COLO668 (cell line): ENCODE measurements around the gene APOBR.
"Not testable (repeated sequence)": the region's sequence is repeated elsewhere in the genome, so short reads cannot be mapped to it uniquely, and the experiment has no call there.

ENCODE experiments used
- DNase-seq: peaks from one replicate; lab custom pipeline; 2025; ENCODE audit not compliant: unreplicated experiment; lab: John Stamatoyannopoulos, UW

Gene APOBR

DNA sequence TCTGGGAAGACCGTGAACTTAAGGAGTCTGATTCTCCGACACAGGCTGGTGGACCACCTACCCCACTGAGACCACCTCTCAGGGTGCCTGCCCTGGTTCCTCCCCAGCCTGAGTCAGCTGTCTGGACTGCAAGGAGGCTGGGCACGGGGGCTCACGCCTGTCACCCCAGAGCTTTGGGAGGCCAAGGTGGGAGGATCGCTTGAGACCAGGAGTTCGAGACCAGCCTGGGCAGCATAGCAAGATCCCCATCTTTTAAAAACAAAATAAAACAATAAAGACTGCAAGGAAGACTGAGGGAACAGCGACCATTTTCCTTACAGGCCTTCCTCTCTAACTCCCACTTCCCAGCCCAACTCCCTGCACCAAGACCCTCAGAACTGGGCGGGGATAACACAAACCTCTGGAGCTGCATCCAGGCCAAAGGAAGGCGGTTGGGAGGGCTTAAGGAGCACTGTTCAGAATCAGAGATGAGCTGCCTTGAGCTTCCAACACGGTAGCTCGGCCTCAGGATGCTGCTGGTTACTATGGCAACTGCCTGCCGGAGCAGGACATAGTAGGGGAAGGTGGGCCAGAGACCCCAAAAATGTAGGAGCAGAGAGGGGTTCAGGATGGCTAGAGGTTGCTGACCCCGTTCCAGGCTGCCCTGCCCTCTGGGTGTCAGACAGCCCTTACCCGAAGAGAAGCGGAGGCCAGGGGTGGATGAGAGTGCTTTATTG, 4.4 kb downstream of the APOBR start:
- DNase-seq = no peak

DNA sequence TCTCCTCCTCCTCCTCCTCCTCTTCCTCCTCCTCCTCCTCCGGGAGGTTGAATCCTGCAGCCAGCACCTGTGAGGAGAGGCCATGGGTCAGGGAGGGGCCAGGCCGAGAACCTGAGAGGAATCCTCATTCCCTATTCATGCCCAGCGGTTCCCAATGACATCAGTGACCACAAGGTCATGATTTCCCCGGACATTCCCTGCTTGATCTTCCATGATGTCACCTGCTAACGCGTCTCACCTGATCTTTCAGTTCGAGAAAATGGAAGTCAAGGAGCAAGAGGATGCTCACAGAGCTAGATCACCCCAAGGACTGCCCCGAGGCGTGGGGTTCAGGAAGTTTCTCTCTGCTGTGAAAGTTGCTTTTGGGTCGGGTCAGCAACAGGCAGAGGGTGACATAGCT, 5.4 kb downstream of the APOBR start:
- DNase-seq = no peak

DNA sequence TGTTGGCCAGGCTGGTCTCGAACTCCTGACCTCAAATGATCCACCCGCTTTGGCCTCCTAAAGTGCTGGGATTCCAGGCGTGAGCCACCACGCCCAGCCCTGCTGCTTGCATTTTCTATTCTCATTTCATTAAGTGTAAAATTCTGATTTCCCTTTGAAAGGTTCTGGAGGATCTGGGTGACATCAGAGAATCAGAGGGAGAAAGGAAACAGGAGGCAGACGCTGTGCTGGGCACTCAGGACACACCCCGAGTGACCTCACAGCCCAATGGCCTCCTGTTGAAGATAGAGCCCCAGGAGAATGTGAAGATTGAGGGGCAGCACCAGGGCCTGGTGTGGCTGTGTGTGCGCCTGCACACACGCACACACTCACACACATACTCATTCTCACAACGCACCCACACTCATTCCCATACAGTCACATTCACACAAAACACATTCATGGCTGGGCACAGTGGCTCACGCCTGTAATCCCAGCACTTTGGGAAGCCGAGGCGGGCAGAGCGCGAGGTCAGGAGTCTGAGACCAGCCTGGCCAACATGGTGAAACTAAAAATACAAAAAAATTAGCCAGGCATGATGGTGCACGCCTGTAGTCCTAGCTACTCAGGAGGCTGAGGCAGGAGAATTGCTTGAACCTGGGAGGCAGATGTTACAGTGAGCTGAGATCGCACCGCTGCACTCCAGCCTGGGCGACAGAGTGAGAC, 6.2 kb downstream of the APOBR start:
- DNase-seq = not testable (repeated sequence)

DNA sequence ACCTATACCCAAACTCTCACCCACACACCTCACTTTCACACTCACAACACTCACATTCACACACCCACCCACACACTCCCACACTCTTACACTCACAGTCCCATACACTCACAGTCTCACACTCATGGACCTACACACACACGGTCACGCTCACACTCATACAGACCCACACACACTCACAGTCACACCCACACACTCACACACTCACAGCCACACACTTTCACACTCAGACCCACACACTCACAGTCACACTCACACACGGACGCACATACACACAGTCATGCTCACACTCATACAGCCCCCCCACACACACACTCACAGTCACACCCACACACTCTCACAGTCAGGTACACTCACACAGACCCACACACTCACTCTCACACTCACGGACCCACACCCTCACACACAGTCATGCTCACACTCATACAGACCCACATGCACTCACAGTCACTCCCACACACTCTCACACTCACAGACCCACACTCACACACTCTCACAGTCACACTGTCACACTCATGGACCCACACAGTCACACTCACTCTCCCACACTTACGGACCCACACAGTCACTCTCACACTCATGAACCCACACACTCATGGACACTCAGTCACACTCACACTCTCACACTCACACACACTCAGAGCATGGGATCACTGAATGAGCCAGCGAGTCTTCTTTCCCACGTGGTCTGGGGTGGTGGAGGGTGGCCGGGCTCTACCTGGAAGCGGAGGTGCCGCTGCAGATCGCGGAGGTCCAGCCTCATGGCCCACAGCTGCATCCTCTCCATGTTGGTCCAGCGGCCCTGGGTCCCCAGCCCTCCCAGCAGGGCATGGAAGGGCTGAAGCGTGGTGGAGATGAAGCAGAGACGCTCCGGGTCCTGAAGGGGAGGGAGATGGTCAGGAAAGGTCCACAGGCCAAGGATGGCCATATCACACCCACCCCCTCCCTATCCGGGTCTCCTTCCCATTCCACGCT, 7.1 kb downstream of the APOBR start:
- DNase-seq = no peak

DNA sequence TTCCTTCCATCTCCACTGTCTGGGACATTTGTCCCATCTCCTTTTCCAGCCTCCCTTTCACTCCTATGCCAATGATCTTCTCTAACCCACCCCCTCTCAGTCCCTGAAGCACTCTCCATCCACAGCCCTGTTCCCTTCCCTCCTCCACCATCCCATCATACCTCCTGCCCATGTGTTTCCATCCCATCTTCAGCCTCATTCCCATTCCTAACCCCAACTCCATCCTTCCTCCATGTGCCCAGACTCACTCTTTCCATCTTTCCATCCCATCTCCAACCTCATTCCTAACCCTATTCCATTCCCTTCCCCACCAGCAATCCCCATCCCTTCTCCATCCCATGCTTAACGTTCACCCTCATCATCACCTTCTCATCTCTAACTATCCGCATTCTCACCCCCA, 7.8 kb downstream of the APOBR start:
- DNase-seq = no peak

DNA sequence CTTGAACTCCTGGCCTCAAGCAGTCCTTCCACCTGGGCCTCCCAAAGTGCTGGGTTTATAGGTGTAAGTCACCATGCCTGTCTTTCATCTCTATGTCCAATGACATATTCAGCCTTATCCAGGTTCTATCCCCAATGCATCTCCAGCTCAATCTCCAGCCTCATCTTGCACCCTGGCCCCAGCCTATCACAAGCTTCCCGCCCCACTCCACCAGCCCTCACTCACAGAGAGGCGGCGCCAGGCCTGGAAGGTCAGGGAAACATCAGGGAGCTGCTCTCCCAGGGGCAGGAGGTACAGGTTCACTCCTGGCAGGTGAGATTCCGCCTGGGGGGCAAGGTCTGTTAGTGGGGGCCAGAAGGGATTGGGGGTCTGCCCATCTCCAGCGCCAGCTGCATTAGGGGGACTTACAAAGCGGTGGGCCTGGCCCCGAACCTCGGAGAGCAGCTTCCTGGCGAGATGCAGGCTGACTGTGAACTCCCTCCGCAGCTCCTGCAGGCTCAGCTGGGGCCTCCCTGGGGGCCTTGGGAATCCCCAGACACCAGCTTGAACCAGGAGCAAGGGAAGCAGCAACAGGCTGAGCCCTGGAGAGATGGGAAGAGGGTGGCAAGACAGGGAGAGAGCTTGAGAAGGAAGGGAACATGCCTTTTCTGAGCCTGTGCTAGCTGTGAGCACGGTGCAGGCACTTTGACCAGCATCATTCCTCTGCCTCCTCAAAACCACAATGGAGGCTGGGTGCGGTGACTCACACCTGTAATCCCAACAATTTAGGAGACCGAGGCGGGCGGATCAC, 9.2 kb downstream of the APOBR start:
- DNase-seq = no peak

DNA sequence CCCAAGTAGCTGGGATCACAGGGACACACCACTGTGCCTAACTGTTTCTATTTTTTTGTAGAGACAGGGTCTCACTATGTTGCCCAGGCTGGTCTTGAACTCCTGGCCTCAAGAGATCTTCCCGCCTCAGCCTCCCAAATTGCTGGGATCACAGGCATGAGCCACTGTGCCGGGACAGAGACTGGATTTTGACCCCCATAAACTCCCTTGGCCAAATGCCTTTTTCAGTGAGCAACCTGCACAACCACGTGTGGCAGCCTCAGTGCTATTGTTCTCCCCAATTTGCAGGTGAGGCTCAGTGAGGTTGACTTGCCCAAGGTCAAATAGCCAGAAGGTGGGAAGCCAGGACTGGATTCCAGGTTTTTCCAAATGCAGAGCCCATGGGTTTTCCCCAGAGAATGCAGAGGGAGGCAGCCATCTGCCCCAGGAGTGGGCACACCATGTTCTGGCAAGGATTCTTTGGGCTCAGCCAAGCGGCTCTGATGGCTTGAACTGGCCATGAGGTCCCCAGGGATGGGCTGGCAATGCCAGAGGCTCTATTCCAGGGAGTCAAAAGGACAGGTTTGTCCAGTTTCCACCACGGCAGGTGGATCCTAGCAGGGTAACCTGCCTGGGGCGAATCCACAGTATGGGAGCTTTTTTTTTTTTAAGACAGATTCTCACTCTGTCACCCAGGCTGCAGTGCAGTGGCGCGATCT, 10.4 kb downstream of the APOBR start:
- peak; percentile 23 for DNase-seq

DNA sequence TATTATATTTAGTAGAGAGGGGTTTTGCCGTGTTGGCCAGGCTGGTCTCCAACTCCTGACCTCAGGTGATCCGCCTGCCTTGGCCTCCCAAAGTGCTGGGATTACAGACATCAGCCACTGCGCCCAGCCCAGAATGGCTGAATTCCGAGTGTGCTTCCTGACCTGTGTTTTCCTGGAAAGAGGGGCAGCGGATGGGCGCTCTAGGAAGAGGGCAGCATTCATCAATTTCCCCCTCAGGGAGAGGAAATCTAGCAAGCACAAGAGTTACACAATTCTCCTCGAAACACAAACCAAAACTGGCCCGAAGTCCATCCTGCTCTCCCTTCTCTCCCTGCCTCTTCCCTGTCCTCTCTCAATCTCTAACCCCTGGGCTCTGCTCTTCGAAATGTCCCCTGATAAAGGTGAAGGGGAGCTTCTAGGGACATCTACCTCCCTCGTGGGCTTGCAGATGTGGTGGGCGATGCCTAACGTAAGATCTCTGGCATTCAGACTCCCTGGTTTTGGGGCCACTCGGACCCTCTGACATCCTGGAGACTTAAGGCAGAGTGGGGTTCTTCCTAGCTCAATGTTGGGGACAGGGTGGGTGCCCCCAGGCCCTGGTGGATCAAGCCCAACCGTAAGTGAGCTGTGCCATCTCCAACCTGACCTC, 11.2 kb downstream of the APOBR start:
- DNase-seq = no peak

DNA sequence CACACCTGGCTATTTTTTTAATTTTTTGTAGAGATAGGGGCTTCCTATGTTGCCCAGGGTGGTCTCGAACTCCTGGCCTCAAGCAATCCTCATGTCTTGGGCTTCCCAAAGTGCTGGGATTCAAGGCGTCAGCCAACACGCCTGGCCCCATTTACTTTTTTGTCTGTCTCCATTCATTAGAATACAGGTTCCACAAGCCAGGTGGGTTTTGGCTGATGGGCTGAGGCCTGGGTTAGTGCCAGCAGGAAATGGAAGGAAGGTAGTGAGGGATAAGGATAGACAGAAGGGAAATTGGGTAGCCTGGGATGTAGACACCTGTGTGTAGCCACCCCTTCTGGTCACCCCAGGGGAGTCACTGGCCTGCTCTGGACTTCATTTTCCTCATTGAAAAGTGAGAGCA, 16.6 kb downstream of the APOBR start:
- no peak for DNase-seq

DNA sequence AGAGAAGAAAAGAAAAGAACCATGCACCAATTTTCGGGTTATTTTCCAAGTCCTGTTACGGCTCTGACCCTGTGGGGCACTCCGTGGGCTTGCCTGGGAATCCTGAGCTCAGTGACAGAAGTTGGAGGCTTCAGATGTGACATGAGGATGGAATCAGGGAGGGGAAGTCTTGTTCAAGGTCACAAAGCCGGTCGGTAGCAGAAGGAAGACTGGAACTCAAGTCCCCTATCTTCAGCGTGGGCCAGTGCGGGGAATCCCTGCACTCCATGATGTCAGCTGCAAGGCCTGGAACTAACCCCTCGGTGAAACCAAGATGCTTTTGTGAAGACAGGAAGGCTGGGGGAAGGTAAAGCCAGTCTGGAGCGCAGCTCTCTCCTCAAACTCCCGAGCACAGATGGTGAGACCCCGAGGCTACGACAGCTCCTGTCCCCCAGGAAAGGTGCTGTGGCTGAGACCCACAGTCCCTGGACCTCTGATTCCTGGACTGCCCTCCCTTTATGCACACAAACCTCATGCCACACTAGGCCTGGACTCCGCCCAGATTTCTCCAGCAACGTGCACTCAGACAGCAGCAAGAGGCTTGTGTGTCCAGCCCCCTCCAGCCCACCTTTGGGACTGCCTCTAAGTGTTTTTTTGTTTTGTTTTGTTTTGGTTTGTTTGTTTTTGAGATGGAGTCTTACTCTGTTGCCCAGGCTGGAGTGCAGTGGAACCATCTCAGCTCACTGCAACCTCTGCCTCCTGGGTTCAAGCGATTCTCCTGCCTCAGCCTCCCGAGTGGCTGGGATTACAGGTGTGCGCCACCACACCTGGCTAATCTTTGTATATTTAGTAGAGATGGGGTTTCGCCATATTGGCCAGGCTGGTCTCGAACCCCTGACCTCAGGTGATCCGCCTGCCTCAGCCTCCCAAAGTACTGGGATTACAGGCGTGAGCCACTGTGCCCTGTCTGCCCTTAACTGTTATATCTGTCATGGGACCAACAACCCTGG, 17.7 kb downstream of the APOBR start:
- no peak for DNase-seq

DNA sequence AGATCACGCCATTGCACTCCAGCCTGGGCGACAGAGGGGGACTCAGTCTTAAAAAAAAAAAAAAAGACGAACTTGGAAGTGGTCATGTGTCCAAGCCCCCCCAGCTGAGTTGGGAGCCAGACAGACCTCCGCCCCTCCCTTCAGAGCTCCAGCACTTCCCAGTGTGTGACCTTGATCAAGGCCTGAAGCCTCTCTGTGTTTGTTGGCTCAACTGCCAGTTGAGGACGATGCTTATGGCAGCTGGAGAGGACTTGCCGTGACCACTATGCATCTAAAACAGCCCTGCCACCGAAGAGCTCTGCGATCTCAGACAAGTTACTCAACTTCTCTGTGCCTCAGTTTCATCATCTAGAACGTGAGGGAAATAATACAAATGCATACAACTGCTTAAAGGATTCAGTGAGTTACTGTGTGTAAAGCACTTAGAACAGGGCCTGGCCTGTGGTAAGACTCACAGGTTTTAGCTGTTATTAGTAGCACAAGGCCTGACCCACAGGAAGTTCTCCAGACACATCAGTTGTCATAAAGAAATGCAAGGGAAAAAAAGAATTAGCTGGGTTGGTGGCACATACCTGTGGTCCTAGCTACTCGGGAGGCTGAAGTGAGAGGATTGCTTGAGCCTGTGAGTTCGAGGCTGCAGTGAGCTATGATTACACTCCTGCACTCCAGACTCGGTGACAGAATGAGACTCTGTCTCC, 19.2 kb downstream of the APOBR start:
- no peak for DNase-seq

DNA sequence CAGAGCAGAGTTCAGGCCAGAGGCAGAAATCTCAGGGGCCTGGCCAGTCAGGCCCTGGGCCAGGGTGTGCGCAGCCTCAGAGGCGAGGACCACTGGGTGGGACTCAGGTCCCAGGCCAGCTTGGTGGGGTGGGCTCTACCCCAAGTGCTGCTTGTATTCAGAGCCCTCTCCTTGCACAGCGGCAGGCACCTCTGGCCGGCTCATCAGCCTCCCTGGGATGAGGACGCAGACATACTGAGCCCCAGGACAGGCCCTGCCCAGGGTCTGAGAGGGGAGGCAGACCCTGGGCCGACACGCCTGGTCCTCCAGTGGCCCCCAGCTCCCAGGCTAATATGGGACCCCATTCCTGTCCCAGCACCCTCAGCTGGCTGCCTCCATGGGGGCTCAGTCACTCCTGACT, 19.8 kb downstream of the APOBR start:
- DNase-seq = no peak

DNA sequence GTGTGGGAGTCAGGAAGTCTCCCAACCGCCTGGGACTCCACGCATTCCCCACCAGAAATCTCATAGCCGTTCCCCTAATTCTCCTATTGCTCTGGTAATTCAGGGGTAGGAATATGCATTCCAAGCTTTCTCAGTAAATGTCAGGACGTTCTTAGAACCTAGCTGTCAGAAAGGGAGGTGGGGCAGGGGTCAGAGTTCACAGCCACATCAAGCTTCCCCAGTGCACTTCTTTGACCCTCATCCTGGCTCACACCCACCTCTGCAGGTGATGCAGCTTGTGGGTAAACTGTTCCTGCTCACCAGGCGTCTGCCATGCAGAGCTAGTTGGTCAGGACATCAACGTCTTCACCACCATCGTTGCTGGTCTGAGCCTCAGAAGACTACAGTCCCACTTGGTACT, 26.2 kb downstream of the APOBR start:
- no peak for DNase-seq

DNA sequence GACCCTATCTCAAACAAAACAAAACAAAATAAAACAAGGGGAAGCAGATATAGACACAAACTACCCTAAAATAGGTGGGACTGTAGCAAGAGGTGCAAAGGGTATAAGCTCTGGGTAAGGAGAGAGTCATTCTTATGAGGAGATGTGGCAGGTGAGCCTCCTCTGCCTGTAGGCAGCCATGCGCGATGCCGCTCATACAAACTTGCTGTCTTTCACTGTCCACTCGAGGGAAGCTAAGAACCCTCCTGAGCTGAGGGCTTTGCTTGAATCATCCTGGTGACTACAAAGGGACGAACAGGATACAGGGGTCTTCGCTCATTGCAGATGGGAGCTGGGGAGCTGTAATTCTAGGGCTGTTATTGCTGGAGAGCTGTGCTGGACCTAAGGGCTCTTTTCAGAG, 27.0 kb downstream of the APOBR start:
- DNase-seq = no peak

DNA sequence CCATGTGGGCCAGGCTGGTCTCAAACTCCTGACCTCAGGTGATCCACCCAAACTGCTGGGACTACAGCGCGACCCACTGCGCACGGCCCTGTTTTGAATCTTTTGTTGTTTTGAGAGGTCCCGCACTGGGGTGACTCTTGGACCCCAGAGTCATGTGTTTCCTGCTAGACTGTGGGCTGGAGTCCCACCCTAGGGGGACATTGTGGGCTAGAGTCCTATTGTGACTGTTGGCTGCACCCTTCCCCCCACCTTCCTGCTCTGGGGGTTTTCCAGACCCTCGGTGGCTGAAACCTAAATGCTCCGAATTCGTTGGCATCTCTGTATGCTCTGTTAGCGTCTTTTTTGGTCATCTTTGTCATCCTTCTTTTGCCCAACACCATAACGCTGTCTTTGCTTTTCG, 28.3 kb downstream of the APOBR start:
- no peak for DNase-seq

DNA sequence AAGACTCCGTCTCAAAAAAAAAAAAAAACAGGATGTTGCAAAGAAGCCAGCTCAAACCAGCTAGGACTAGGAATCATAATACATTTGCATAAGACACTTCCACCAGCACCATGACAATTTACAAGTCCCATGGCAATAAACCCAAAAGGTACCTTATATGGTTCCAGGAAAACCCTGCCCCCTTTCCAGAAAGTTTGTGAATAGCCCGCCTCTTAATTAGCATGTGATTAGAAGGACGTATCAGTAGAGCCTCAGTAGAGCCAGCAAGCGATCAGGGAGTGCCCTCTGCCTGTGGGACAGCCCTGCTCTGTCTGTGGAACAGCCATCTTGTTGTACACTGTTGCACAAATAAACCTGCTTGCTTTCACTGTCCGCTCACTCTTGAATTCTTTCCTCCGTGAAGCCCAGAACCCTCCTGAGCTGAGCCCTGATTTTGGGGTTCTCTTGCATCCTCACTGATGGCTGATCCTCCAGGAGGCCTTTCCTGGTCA, 30.3 kb downstream of the APOBR start:
- no peak for DNase-seq

DNA sequence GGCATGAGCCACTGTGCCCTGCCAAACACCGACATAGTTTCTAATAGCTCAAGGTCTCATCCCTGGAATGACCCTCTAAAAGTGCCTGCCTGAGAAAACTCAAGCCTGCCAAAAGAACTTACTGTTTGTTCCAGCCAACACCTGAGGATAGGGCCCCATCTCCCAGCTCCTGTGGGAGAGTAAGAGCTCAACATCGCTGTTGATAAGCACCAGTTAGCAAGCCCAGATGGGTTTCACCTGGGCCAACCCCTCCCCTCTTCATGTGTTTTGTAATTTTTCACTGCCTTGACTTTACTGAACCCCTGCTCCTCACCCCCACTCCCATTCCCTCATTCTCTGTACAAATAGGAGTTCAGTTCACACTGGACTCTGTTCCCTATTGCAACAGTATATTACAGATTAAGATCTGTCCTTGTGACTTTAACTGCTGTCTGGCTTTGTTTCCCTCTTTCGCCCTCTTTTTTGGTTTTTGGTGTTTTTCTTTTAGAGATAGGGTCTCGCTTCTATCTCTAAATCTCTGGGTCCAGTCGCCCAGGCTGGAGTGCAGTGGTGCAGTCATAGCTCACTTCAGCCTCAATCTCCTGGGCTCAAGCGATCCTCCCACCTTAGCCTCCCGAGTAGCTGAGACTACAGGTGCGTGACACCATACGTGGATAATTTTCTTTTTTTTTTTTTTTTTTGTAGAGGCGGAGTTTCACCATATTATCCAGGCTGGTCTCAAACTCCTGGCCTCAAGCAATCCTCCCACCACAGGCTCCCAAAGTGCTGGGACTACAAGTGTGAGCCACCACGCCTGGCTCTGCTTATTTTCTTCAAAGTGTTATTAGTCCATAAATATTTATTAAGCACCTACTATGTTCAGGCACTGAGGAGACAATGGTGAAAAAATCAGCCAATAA, 32.0 kb downstream of the APOBR start:
- DNase-seq = no peak
